ENCODE results near the gene MYLK4.

The MYLK4 gene

GRCh38 chr6:2693231-2693630, 57.5 kb downstream of the MYLK4 start:
- no peak for DNase-seq

GRCh38 chr6:2688401-2689064, 62.2 kb downstream of the MYLK4 start:
- no peak for DNase-seq

GRCh38 chr6:2687456-2687855, 63.3 kb downstream of the MYLK4 start:
- DNase-seq: no peak

- no peak for DNase-seq
Observed at GRCh38 chr6:2686515-2686914, 64.2 kb downstream of the MYLK4 start.

- no peak for DNase-seq
Observed at GRCh38 chr6:2684766-2685754, 65.7 kb downstream of the MYLK4 start.

- no peak for DNase-seq
Observed at GRCh38 chr6:2684103-2684749, 66.5 kb downstream of the MYLK4 start.

- DNase-seq: no peak
Observed at GRCh38 chr6:2680264-2680922, 70.3 kb downstream of the MYLK4 start.

GRCh38 chr6:2677080-2677593, 73.6 kb downstream of the MYLK4 start:
- no peak for DNase-seq

- no peak for DNase-seq
Observed at GRCh38 chr6:2676048-2676447, 74.7 kb downstream of the MYLK4 start.

- DNase-seq: no peak
Observed at GRCh38 chr6:2674857-2675256, 75.9 kb downstream of the MYLK4 start.

- no peak for DNase-seq
Observed at GRCh38 chr6:2669067-2669700, 81.5 kb downstream of the MYLK4 start.

GRCh38 chr6:2667617-2668016, 83.1 kb downstream of the MYLK4 start:
- no peak for DNase-seq

GRCh38 chr6:2666906-2667575, 83.7 kb downstream of the MYLK4 start:
- DNase-seq: no peak

- no peak for DNase-seq
Observed at GRCh38 chr6:2665146-2666070, 85.3 kb downstream of the MYLK4 start.

GRCh38 chr6:2663123-2663522, 87.6 kb downstream of the MYLK4 start:
- no peak for DNase-seq

GRCh38 chr6:2661651-2662050, 89.1 kb downstream of the MYLK4 start:
- no peak for DNase-seq

GRCh38 chr6:2659882-2660281, 90.8 kb downstream of the MYLK4 start:
- DNase-seq: no peak

GRCh38 chr6:2659381-2659780, 91.3 kb downstream of the MYLK4 start:
- DNase-seq: no peak

GRCh38 chr6:2658788-2659187, 91.9 kb downstream of the MYLK4 start:
- no peak for DNase-seq

GRCh38 chr6:2656460-2657079, 94.2 kb downstream of the MYLK4 start:
- DNase-seq: no peak

Data from cortex of kidney (tissue), 1 donor.